Activated CD8-positive, alpha-beta memory T cell treated with anti-CD3 and anti-CD28 coated beads for 36 hours (primary cell): Measurements from ENCODE around the gene SND1. TPM values are rescaled to one million over a fixed set of nuclear protein-coding genes. Genes with fewer than 3 reads are reported as not detected.
"Not testable (repeated sequence)": the region's sequence is repeated elsewhere in the genome, so short reads cannot be mapped to it uniquely, and the experiment has no call there.

Experiments
- CTCF ChIA-PET: fragments of 350-600 bp; sonication (Branson Sonifier 250); formaldehyde crosslinking; loops from one replicate; lab custom pipeline; 2021; ENCODE audit warnings: antibody characterized with exemption; lab: Charles Lee
- POLR2A ChIA-PET: fragments of 350-600 bp; sonication (Branson Sonifier 250); formaldehyde crosslinking; loops from one replicate; lab custom pipeline; 2021; ENCODE audit warnings: antibody characterized with exemption; lab: Charles Lee
- total RNA-seq, 2 experiments: library from RNA; stranded (reverse); gene quantifications; one replicate each; pipeline ENCODE4 v1.2.3, GENCODE V29; 2021

The SND1 gene
- total RNA-seq, 2 experiments from 2014 or later = 203 to 219 TPM

- ChIA-PET POLR2A (no interaction called here), CTCF (no interaction called here)
Measured at GRCh38 chr7:128094686-128095085, 442.7 kb downstream of the SND1 start.

- POLR2A ChIA-PET = no interaction called here
- CTCF ChIA-PET = interaction anchor here (1.1 kb wide), 1 partner anchor 38 kb away, joined by 3 read pairs; no protein-coding TSS in a partner anchor
Measured at GRCh38 chr7:128097211-128097731, 445.3 kb downstream of the SND1 start.

GRCh38 chr7:128098629-128099028 lies 446.6 kb downstream of the SND1 start:
- POLR2A ChIA-PET = no interaction called here

GRCh38 chr7:128099204-128099671 lies 447.2 kb downstream of the SND1 start:
- ChIA-PET CTCF (interaction anchor here (0.9 kb wide), 1 partner anchor 328 kb away, joined by 3 read pairs; no protein-coding TSS in a partner anchor), POLR2A (interaction anchor here (0.6 kb wide), 1 partner anchor 37 kb away, joined by 3 read pairs; no protein-coding TSS in a partner anchor)

More at GRCh38 chr7:128098629-128099028, 446.6 kb downstream of the SND1 start:
- CTCF ChIA-PET = interaction anchor here (0.9 kb wide), 1 partner anchor 329 kb away, joined by 3 read pairs; no protein-coding TSS in a partner anchor

- ChIA-PET CTCF (interaction anchor here (0.6 to 1.3 kb wide), 2 partner anchors 10 to 120 kb away, joined by 3 read pairs; no protein-coding TSS in a partner anchor), POLR2A (no interaction called here)
Measured at GRCh38 chr7:128100225-128100948, 448.4 kb downstream of the SND1 start.

GRCh38 chr7:128100949-128101713 lies 449.1 kb downstream of the SND1 start:
- ChIA-PET POLR2A (no interaction called here), CTCF (interaction anchor here (0.6 to 1.3 kb wide), 2 partner anchors 9 to 121 kb away, joined by 3 read pairs; no protein-coding TSS in a partner anchor)

GRCh38 chr7:128102490-128103291 lies 450.7 kb downstream of the SND1 start:
- ChIA-PET CTCF (interaction anchor here (2.1 kb wide), 1 partner anchor 33 kb away, joined by 11 read pairs; no protein-coding TSS in a partner anchor), POLR2A (no interaction called here)

- ChIA-PET POLR2A (no interaction called here), CTCF (interaction anchor here (1.0 to 2.1 kb wide), 2 partner anchors 32 to 106 kb away, joined by 3 to 11 read pairs; no protein-coding TSS in a partner anchor)
Measured at GRCh38 chr7:128103498-128104107, 451.6 kb downstream of the SND1 start.

GRCh38 chr7:128104108-128104742 lies 452.2 kb downstream of the SND1 start:
- ChIA-PET POLR2A (no interaction called here), CTCF (interaction anchor here (1.0 to 2.1 kb wide), 2 partner anchors 31 to 105 kb away, joined by 3 to 11 read pairs; no protein-coding TSS in a partner anchor)

GRCh38 chr7:128105228-128106022 lies 453.4 kb downstream of the SND1 start:
- ChIA-PET CTCF (no interaction called here), POLR2A (no interaction called here)

- CTCF ChIA-PET = interaction anchor here (1.1 kb wide), 1 partner anchor 29 kb away, joined by 3 read pairs; no protein-coding TSS in a partner anchor
Measured at GRCh38 chr7:128106821-128107220, 454.8 kb downstream of the SND1 start.

GRCh38 chr7:128107516-128107915 lies 455.5 kb downstream of the SND1 start:
- POLR2A ChIA-PET = not testable (repeated sequence)
- CTCF ChIA-PET = interaction anchor here (1.1 kb wide), 1 partner anchor 28 kb away, joined by 3 read pairs; no protein-coding TSS in a partner anchor

More at GRCh38 chr7:128106821-128107220, 454.8 kb downstream of the SND1 start:
- POLR2A ChIA-PET = no interaction called here

GRCh38 chr7:128108129-128108528 lies 456.1 kb downstream of the SND1 start:
- CTCF ChIA-PET = interaction anchor here (1.8 kb wide), 1 partner anchor 102 kb away, joined by 5 read pairs; no protein-coding TSS in a partner anchor
- POLR2A ChIA-PET = no interaction called here

GRCh38 chr7:128108641-128109423 lies 456.8 kb downstream of the SND1 start:
- CTCF ChIA-PET = interaction anchor here (1.8 kb wide), 1 partner anchor 101 kb away, joined by 5 read pairs; no protein-coding TSS in a partner anchor
- POLR2A ChIA-PET = no interaction called here

GRCh38 chr7:128109424-128109969 lies 457.5 kb downstream of the SND1 start:
- CTCF ChIA-PET = interaction anchor here (1.8 kb wide), 1 partner anchor 100 kb away, joined by 5 read pairs; no protein-coding TSS in a partner anchor
- POLR2A ChIA-PET = not testable (repeated sequence)
